GM21515 (cell line): Measurements from ENCODE around the gene ZNF783.
"Not testable (repeated sequence)": the region's sequence is repeated elsewhere in the genome, so short reads cannot be mapped to it uniquely, and the experiment has no call there.

Experiments
- ATAC-seq: cut with Tn5 transposase; IDR thresholded peaks from one replicate; pipeline ENCODE4 v1.9.1; 2021; ENCODE audit not compliant: unreplicated experiment

Gene ZNF783

GRCh38 chr7:149239345-149240143 is 22.5 kb upstream of the ZNF783 start, which contains the start of gene ZNF212:
Gene ZNF212, plus strand, starts transcription at chr7:149239651. Its CDS starts 128 bp downstream, at chr7:149239779.
- ATAC-seq = peak; percentile 99

DNA sequence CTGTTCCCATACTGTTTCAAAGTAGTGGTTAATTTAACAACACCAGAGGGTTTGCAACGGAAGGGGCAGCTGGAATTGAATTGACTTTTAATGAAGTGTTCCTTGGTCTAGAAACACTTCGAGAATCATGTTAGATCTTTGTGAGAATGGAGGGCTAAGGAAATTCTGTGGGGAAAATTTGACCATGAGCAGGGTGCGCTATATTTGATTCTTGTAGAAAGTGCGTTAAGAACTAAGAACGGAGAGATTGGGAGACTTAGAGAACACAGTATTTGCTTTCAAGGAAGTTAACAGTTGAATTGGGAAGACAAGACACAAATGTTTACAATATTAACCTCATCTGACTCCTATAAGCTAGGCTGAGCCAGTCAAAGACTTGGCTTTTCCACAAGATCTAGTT is 21.4 kb upstream of the ZNF783 start:
- no peak for ATAC-seq

GRCh38 chr7:149241696-149242095 is 20.3 kb upstream of the ZNF783 start:
- ATAC-seq = no peak

GRCh38 chr7:149245244-149245643 is 16.8 kb upstream of the ZNF783 start:
- ATAC-seq = peak; percentile 56

DNA sequence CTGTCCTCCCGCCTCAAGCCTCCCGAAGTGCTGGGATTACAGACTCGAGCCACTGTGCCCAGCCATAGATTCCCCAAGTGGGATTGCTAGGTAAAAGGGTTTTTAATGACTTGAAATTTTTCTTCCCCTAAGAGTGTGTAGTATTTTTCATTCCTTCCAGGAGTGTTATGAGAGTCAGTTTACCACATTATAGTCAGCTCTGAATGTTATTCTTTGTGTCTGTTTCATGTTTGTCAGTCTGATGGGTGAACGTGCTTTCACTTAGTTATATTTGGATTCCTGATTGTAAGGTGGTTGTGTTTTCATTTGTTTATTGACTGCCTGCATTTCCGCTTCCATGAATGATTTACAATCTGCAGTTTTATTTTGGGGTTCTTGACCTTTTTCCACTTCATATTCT is 16.3 kb upstream of the ZNF783 start:
- ATAC-seq = peak; percentile 26

- no peak for ATAC-seq
Measured at GRCh38 chr7:149248777-149249176, 13.2 kb upstream of the ZNF783 start.

DNA sequence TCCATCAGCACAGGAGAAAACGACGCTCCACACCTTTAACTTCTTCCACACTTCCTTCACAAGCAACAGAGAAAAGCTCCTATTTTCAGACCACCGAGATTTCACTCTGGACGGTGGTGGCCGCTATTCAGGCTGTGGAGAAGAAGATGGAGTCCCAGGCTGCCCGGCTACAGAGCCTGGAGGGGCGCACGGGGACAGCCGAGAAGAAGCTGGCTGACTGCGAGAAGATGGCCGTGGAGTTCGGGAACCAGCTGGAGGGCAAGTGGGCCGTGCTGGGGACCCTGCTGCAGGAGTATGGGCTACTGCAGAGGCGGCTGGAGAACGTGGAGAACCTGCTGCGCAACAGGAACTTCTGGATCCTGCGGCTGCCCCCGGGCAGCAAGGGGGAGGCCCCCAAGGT is 11.8 kb upstream of the ZNF783 start:
- ATAC-seq = not testable (repeated sequence)

DNA sequence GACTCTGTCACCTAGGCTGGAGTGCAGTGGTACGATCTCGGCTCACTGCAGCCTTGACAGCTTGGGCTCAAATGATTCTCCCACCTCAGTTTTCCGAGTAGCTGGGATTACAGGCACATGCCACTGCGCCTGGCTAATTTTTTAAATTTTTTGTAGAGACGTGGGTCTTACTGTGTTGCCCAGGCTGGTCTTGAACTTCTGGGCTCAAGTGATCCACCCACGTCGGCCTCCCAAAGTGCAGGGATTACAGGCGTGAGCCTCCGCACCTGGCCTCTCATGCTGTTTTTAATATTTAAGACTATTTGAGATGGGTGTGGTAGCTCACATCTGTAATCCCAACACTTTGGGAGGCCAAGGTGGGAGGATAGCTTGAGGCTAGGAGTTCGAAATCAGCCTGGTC is 10.5 kb upstream of the ZNF783 start:
- ATAC-seq = not testable (repeated sequence)

- no peak for ATAC-seq
Measured at GRCh38 chr7:149252378-149252777, 9.6 kb upstream of the ZNF783 start.

DNA sequence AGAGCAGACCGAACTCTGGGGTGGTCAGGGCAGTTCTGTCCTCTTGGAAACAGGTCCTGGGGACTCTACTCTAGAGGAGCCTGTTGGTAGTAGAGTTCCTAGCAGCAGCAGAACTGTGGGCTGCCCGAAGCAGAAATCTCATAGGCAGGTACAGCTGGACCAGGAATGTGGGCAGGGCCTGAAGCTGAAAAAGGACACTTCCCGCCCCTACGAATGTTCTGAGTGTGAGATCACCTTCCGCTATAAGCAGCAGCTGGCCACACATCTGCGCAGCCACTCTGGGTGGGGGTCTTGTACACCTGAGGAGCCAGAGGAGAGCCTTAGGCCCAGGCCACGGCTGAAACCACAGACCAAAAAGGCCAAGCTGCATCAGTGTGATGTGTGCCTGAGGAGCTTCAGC is 8.3 kb upstream of the ZNF783 start:
- no peak for ATAC-seq

GRCh38 chr7:149254181-149254858 is 7.7 kb upstream of the ZNF783 start:
- ATAC-seq = no peak

DNA sequence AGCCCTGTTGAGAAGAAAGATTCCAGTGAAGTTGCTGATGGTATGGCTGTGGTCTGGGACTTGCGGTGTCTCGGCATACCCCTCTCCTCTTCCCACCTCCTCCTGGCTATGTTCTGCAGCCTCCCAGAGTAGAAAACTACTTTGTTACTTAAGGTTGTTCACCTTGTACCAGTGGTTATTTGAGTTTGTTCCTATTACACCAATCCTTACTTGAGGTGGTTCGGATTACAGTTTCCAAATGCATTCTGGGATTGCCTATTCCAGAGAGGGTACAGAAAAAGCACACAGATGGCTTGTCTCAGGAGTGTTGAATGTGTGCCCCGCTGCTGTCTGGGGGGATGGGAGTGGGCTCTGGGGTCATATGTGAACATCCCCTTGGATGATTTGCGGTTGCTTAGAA is 6.8 kb upstream of the ZNF783 start:
- no peak for ATAC-seq

- no peak for ATAC-seq
Measured at GRCh38 chr7:149256568-149256967, 5.4 kb upstream of the ZNF783 start.

- no peak for ATAC-seq
Measured at GRCh38 chr7:149257146-149257545, 4.8 kb upstream of the ZNF783 start.

DNA sequence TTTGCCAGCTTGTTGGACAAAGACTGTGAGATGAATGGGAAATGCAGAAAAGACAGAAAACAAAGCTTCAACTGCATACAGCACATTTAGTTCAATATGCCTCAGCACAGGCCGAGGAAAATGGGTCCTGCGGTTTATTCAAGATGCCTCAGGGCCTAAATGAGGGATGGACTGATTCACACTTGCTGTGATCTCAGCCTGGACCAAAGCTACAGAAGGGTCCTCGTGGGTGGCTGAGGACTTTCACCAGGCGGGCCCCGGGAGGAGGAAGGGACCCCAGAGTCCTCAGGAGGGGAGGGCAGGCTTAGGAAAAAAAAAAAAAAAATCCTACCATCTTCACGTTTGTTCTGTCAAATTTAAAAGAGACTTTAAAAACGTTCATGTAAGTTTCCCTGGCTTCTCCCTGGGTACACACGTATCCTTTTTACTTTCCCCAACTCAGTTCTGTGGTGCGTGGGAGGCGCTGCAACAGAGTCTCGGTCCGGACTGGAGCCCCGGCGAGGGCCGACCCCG is 624 bp upstream of the ZNF783 start:
- ATAC-seq = no peak

DNA sequence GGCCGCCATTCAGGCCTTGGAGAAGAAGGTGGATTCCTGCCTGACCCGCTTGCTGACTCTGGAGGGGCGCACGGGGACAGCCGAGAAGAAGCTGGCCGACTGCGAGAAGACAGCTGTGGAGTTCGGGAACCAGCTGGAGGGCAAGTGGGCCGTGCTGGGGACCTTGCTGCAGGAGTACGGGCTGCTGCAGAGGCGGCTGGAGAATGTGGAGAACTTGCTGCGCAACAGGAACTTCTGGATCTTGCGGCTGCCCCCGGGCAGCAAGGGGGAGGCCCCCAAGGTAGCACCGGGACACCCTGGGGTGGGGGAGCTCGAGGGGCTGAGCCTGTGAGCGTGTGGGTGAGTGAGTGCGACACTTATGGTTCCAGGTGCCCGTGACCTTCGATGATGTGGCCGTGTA is 4.5 kb downstream of the ZNF783 start:
- ATAC-seq = no peak

GRCh38 chr7:149267733-149268132 is 5.7 kb downstream of the ZNF783 start:
- no peak for ATAC-seq

DNA sequence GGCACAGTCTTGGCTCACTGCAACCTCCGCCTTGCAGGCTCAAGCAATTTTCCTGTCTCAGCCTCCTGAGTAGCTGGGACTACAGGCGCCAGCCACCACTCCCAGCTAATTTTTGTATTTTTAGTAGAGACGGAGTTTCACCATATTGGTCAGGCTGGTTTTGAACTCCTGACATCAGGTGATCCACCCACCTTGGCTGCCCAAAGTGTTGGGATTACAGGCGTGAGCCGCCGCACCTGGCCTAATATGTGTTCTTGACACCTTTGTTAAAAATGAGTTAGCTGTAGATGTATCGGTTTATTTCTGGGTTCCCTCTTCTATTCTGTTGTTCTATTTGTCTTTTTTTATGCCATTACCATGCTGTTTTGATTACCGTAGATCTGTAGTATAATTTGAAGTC is 12.4 kb downstream of the ZNF783 start:
- not testable (repeated sequence) for ATAC-seq

- no peak for ATAC-seq
Measured at GRCh38 chr7:149277871-149278270, 15.9 kb downstream of the ZNF783 start.

DNA sequence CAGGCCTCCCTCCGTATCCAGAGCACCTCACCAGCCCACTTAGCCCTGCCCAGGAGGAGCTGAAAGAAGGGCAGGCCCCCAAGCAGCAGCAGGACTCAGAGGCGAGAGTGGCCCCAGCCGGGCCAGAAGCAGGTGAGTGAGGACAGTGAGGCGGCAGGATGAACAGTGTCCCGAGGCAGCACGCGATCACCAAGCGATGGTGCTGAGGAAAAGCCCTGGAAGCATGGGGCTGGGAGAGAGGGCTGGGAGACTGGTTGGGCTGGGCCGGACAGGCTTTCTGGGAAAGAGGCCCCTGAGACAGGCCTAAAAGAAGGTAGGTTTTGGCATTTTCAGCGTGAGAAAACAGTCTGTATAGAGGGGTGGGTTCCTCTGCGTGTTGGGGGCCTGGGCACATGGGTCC is 16.4 kb downstream of the ZNF783 start:
- ATAC-seq = no peak

DNA sequence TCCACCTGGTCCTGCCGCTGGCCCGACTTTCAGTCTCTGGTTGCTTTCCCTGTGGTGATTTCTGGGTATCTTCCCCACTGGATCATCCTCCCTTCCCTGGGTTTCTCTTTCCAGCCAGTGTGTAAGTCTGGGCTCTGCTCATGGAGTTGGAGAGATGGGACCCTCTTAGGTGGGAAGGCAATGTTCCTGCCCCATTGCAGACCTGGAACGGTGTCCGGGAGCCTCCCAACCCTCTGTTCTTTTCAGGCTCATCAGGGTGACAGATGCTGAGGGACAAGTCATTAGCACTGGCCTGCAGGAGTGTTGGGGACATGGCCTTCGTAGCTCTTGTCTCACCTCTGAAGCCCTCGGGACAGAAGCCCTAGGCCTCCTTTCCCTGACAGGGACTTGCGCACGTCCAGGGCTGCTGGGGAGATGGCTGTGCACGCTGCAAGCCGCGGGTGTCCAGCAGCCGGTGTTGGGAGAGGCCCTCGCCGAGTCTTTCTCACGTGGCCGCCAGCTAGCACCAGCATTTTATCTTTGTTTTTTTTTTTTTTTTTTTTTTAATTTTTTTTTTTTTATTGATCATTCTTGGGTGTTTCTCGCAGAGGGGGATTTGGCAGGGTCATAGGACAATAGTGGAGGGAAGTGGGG is 17.2 kb downstream of the ZNF783 start:
- ATAC-seq = no peak

DNA sequence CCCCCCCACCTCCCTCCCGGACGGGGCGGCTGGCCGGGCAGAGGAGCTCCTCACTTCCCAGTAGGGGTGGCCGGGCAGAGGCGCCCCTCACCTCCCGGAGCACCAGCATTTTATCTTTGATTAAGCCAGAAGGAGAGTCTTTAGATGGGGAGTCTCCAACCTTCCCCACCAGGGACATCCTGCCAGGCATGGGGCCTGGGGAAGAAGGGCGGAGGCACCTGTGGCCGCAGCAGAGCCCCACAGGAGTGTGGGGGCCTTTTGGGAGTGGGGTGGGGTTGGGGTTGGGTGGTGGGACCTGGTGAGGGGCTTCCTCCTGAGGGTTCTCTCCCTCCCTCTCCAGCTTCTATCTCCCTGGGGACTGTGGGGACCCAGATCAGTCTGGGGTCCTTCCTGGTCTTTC is 18.2 kb downstream of the ZNF783 start:
- ATAC-seq = no peak
